HG02678 (cell line): ENCODE data around the gene CTNNAL1.
"Not testable (repeated sequence)": the region's sequence is repeated elsewhere in the genome, so short reads cannot be mapped to it uniquely, and the experiment has no call there.

Experiments used
- ATAC-seq: cut with Tn5 transposase; IDR thresholded peaks from one replicate; pipeline ENCODE4 v1.9.1; 2021; ENCODE audit warnings: mild to moderate bottlenecking, moderate library complexity; ENCODE audit not compliant: unreplicated experiment

Gene CTNNAL1

DNA sequence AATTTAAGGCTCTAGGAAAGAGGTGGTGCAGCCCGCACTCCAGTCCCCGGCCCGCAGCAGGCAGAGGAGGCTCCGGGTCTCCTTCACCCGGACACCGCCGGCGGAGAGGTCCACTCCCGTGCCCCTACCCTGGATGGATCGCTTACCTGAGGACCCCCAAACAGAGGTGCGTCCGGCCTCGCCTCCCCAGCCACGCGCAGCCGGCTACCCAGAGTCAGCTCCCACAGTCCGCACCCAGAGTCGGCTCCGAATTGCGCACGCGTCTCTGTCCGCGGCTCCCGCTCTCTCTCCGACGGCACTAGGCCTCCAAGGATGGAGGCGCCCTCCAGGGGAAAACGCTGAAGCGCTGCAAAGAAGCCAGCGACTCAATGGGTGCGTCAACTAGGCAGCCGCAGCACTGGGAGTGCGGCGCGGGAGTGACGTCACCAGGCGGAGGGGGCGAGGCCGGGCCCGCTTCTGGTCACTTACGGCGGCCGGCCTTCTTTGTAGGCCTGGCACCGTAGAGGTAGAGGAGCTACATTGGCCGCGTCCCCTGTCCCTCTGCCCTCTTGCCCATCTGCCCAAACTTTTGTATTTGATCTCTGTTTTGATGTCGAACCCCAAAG is 79.5 kb downstream of the CTNNAL1 start, which contains the start of gene ELP1:
TSS of gene ELP1 (minus strand) at position 407 of the 605 bp plus-strand sequence. CDS start 2,978 bp downstream, outside the sequence.
- ATAC-seq: peak; percentile 86

DNA sequence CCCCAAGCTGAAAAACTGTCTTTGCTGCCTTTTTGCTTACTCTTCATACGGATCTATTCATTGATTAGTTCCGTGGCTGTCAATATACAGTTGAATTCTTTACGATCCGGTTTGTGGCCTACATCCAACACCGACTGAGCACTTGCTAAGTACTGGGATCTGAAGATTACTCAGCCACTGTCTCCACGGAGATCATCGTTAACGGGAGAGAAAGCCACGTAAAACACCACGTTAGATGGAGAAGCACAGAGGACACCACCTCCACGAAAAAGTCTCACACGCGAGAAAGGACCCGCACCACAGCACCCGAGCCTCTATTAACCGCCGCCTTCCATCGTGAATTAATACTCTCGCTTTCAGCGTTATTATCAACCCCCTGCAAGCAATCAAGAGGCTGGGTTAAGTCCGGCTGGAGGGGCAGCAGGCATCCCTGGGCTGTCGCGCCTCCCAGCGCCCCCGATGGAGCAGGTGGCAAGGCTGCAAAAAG is 80.0 kb downstream of the CTNNAL1 start:
- ATAC-seq: no peak

DNA sequence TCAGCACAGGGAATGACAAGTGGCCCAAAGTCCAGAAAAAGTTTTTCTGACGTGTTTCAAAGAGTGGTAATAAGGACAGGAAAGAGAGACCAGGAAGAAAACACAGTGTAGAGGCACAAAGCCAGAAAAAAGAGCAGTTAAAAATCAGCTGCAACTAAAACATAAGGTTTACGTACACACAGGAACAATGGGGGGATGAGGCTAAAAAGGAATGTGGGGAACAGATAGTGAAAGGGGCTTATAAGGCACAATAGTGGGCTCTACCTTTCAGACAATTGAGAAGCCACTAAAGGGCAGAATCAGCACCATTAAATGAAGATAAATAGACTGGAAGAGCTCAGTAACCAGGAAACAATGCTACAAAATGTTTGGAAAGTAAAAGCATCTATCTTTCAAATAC is 84.9 kb downstream of the CTNNAL1 start:
- ATAC-seq: no peak

- no peak for ATAC-seq
These were observed 88.8 kb downstream of the CTNNAL1 start for GRCh38 chr9:108924466-108924865.

GRCh38 chr9:108921200-108921599 is 92.1 kb downstream of the CTNNAL1 start:
- no peak for ATAC-seq

GRCh38 chr9:108920401-108920800 is 92.9 kb downstream of the CTNNAL1 start:
- ATAC-seq: not testable (repeated sequence)

DNA sequence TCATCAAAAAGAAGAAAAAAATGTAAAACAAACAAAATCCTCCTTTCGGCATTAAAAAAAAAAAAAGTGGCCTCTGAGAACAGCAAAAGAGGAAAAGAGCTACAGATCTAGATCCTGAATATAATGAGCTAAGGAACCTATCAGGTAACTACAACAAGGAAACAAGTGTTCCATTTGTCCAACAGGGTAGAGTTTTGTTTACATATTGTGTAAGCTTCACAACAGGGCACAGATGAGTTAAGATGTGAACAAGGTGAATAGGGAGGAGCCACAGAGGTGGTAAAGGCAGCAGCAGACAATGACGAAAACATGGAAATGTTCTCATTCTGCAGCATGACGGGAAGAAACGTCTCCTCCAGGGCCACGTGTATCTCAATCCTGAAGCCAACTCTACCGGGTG is 93.8 kb downstream of the CTNNAL1 start:
- no peak for ATAC-seq

DNA sequence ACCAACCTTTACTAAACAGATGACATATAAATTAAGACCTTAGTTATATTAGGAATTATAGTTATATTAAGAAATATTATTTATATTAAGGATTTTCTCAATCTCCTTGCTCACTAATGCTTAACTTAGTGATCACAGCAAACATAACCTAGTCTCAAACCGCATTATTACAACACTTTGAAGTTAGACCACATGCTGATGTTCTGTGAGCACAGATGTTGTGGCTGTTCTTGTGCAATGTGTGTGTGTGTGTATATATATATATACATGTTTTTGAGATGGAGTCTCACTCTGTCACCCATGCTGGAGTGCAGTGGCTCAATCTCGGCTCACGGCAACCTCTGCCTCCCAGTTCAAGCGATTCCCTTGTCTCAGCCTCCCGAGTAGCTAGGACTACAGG is 99.9 kb downstream of the CTNNAL1 start:
- ATAC-seq: no peak

- no peak for ATAC-seq
These were observed 101.5 kb downstream of the CTNNAL1 start for GRCh38 chr9:108911820-108912219.

DNA sequence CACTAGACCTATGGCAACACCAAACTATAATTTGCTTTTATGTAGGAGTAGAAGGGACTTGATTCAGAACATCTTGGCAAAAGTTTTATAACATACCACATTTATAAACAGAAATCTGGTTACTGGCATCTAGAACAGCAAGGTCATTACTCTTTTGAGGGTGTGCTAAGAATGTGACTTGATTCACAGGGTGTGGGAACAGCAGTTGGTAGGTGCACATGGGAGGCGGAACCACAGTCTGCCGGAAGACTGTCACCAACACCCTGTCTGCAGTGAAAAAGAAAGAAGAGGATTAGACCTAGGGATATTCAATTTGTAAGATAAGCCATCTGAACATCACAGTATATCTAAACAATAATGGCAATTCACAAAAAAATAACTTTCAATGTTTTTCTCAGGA is 102.4 kb downstream of the CTNNAL1 start:
- no peak for ATAC-seq

DNA sequence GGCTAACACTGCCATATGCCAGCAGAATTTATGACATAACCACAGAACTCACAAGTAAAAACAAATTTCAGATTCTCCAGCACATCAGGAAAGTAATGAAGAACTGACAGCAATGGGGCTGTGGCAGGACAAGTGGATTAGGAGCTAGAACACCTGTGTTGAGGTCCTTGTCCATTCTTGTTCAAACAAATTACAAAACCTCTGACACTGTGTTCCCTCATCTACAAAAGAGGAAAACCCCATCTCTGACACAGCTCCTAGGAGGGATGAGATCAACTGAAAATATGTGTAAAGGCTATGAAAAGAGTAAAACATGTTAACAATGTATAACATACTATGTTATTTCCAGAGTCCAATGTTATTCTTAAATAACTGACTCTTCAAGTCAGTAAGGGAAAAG is 102.9 kb downstream of the CTNNAL1 start:
- ATAC-seq: no peak

DNA sequence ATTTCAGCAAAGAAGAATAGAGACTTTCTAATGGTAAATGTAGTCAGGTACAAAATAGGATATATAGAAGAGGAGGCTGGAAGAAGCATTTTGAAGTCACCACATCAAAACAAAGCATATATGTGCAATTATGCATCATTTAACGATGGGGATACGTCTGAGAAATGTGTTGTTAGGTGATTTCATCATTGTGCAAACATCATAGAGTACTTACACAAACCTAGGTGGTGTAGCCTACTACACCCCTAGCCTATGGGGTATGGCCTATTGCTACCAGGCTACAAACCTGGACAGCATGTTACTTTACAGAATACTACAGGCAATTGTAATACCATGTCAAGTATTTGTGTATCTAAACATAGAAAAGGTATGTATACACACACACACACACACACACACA is 107.8 kb downstream of the CTNNAL1 start:
- no peak for ATAC-seq

GRCh38 chr9:108904161-108904560 is 109.1 kb downstream of the CTNNAL1 start:
- ATAC-seq: no peak

DNA sequence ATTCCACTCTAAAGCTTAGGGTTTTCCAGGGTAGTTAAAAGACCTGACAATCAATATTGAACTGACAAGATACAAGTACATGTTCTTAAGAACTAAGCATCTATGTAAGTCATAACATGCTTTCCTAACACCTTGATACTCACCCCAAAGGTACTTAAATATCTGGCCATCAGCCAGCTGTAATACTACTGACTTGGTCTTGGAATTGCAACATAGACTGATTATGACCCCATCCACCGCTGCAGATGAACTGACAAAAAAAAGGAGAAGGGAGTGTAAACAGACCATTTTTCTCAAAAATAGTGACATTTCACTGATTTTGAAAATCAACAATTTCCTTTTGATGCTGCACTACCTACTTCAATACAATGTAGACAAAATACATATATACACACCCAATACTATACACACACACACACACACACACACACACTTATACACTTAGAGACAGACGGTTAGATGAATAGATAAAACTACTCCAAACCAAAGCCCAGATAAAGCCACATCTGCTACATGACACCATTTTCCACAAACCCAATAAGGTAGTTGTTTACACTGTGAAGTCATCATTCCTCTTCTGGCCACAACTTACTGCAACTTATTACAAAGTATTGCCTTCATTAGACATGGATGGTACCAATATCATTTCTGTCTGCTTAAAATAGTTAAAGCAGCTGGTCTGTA is 109.7 kb downstream of the CTNNAL1 start:
- no peak for ATAC-seq

DNA sequence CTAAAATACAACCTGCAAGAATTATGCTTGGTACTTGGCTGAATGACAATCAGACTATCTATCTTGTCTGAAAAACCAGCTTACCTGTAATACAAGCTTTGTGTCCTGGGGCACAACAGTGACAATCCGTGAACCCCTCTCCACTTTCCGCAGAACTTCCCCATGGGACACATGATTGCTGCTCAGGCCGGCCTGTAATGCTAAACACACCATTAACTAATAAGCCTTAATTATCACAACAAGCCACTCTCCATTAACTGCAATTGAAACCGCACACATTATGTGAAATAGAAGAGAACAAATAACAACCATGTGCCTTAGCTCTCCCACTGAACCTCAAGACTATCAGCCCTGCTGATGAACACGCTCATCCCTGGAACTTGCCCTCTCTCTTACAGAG is 113.1 kb downstream of the CTNNAL1 start:
- ATAC-seq: no peak

- ATAC-seq: not testable (repeated sequence)
These were observed 114.1 kb downstream of the CTNNAL1 start for GRCh38 chr9:108899023-108899695.

GRCh38 chr9:108897324-108898096 is 115.8 kb downstream of the CTNNAL1 start:
- ATAC-seq: no peak

DNA sequence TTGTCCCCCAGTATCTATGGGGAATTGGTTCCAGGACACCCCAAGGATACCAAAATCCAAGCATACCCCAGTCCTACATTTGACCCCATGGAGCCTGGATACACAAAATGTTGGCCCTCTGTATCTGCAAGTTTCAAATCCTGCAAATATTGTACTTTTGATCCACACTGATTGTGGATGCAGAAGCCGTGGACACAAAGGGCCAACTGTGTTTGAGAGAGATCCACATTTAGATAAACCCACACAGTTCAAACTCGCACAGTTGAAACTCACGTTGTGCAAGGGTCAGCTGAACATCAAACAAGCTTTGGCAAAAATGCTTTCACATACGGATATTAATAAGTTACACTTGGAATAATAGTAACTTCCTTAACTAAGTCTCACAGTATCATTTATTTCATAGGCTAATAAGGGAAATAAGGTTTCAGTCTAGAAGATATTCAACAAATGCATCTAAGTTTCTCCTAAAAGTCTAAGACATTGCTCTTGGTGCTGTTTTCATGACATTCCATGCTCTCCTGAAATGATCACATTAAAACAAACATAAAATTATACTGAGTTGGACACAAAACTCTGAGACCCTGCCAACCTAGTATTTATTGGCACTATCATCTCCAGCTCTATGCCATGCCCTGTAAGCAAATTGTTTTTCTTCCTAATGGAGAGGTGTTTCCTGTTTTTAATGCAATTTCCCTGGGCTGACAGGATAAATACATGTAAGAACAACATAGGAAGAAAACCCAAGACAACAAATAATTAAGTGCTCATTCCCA is 118.9 kb downstream of the CTNNAL1 start:
- no peak for ATAC-seq
